ENCODE results near the gene MAG. TPM values are rescaled to one million over a fixed set of nuclear protein-coding genes. Genes with fewer than 3 reads are reported as not detected.

The MAG gene
- total and polyA plus RNA-seq, 2 of the 13 experiments (the other 11 are each of a cell fraction or from before 2014, with no cell fraction given) = 0.20 to 1.3 TPM

DNA sequence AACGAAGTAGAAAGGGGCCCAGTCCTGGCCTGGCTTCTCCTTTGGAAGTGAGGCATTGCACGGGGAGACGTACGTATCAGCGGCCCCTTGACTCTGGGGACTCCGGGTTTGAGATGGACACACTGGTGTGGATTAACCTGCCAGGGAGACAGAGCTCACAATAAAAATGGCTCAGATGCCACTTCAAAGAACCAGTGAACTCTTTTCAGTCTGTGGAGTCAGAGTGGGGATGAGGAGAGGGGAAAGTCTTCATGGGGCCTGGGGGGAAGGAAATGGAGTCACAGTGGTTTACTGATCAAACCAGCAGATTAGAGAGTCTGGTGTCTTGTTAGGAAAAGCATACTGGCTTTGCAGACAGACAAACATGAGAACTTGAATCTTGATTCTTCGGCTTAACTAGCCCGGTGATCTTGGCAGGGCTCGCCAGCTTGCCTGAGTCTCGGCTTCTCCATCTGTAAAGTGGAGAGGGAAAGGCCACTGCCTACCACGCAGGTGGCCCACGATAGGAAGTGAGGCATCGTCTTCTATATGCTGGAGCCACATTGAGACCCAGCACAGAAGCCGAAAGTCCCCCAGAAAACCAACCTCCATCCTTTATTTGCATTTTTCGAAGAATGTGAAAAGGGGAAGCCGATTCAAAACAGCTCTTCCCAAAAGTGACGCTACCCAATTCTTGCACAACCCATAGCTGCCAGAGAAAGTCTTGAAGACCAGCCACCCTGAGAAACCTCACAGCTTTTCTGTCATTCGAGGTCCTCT, 55.4 kb downstream of the MAG start, which contains the start of gene FFAR1 (continued):
- TF ChIP-seq, protein P1, sequence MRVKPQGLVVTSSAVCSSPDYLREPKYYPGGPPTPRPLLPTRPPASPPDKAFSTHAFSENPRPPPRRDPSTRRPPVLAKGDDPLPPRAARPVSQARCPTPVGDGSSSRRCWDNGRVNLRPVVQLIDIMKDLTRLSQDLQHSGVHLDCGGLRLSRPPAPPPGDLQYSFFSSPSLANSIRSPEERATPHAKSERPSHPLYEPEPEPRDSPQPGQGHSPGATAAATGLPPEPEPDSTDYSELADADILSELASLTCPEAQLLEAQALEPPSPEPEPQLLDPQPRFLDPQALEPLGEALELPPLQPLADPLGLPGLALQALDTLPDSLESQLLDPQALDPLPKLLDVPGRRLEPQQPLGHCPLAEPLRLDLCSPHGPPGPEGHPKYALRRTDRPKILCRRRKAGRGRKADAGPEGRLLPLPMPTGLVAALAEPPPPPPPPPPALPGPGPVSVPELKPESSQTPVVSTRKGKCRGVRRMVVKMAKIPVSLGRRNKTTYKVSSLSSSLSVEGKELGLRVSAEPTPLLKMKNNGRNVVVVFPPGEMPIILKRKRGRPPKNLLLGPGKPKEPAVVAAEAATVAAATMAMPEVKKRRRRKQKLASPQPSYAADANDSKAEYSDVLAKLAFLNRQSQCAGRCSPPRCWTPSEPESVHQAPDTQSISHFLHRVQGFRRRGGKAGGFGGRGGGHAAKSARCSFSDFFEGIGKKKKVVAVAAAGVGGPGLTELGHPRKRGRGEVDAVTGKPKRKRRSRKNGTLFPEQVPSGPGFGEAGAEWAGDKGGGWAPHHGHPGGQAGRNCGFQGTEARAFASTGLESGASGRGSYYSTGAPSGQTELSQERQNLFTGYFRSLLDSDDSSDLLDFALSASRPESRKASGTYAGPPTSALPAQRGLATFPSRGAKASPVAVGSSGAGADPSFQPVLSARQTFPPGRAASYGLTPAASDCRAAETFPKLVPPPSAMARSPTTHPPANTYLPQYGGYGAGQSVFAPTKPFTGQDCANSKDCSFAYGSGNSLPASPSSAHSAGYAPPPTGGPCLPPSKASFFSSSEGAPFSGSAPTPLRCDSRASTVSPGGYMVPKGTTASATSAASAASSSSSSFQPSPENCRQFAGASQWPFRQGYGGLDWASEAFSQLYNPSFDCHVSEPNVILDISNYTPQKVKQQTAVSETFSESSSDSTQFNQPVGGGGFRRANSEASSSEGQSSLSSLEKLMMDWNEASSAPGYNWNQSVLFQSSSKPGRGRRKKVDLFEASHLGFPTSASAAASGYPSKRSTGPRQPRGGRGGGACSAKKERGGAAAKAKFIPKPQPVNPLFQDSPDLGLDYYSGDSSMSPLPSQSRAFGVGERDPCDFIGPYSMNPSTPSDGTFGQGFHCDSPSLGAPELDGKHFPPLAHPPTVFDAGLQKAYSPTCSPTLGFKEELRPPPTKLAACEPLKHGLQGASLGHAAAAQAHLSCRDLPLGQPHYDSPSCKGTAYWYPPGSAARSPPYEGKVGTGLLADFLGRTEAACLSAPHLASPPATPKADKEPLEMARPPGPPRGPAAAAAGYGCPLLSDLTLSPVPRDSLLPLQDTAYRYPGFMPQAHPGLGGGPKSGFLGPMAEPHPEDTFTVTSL (CRISPR knock-in tag; IDR thresholded peaks at IDR 0.05; ENCODE audit: borderline replicate concordance) = no peak
- TF ChIP-seq CEBPB (IDR thresholded peaks at IDR 0.05; ENCODE audit: borderline replicate concordance, low read depth, low read length) (no peak), HOXA5 (CRISPR knock-in tag; IDR thresholded peaks at IDR 0.05) (no peak), HDAC1 (CRISPR knock-in tag; IDR thresholded peaks at IDR 0.05) (no peak), TARDBP (CRISPR knock-in tag; IDR thresholded peaks at IDR 0.05) (no peak), HES4 (CRISPR knock-in tag; IDR thresholded peaks at IDR 0.05; ENCODE audit: borderline replicate concordance) (no peak), FOSL1 (CRISPR knock-in tag; IDR thresholded peaks at IDR 0.05; ENCODE audit: borderline replicate concordance) (no peak), AGO2 (optimal IDR thresholded peaks at IDR 0.05; ENCODE audit: low read depth, low read length) (no peak), ZNF44 (CRISPR knock-in tag; IDR thresholded peaks at IDR 0.05) (no peak), FOXM1 (CRISPR knock-in tag; IDR thresholded peaks at IDR 0.05) (no peak)
